ENCODE results near the gene SPTB. TPM values are rescaled to one million over a fixed set of nuclear protein-coding genes. Genes with fewer than 3 reads are reported as not detected.

Gene SPTB
- total RNA-seq, 1 experiment from 2014 or later, result 0.13 TPM

GRCh38 chr14:64732066-64732465 is 147.6 kb downstream of the SPTB start:
- Histone ChIP-seq H3K36me3 (ENCODE audit: control insufficient read depth, insufficient read depth, low read length) (no peaks in the 10 kb centered on the region), H3K9me3 (ENCODE audit: control insufficient read depth, insufficient read depth, low read depth, low read length) (no peaks in the 10 kb centered on the region), H3K4me3 (ENCODE audit: low read depth in 2 of 2, low read length in 2 of 2) (no peak overlapping the region), H3K4me1 (ENCODE audit: control insufficient read depth, insufficient read depth, low read length) (no peaks in the 10 kb centered on the region), H3K27me3 (ENCODE audit: control insufficient read depth, insufficient read depth, low read length) (no peaks in the 10 kb centered on the region), H3K27ac (ENCODE audit: low read length) (no peak overlapping the region)
- DNase-seq (ENCODE audit: low read depth, low spot score), result no peak
- no TSS peak for BruUV-seq (replicated peaks)
- intact Hi-C loops (cut with micrococcal nuclease; ENCODE audit: unreplicated experiment), result no loop called here
- ChIA-PET CTCF (no interaction called here), POLR2A (no interaction called here)
- TF ChIP-seq REST (IDR thresholded peaks at IDR 0.05; ENCODE audit: insufficient read depth in 1 of 2, low read depth in 2 of 2, low read length in 1 of 2) (no peak), CTCF (IDR thresholded peaks at IDR 0.05) (no peak), POLR2AphosphoS5 (IDR thresholded peaks at IDR 0.05; ENCODE audit: low read depth, low read length) (no peak), TCF7L2 (IDR thresholded peaks at IDR 0.05; ENCODE audit: low read depth, low read length) (no peak)
- in situ Hi-C loops (cut with HindIII; ENCODE audit: low pct_unique_long_range_greater_than_20kb, low sequenced_read_pairs), result no loop called here
- ATAC-seq, result no peak

- TF ChIP-seq TCF7L2 (IDR thresholded peaks at IDR 0.05; ENCODE audit: low read depth, low read length), result no peak
- BruUV-seq (replicated peaks), result no TSS peak
- CTCF ChIA-PET, result no interaction called here
- ATAC-seq (no peak), DNase-seq (ENCODE audit: low read depth, low spot score) (no peak)
- in situ Hi-C loops (cut with HindIII; ENCODE audit: low pct_unique_long_range_greater_than_20kb, low sequenced_read_pairs) (no loop called here), intact Hi-C loops (cut with micrococcal nuclease; ENCODE audit: unreplicated experiment) (no loop called here)
- H3K27ac ChIP-seq (ENCODE audit: low read length), result no peak overlapping the region
- POLR2A ChIA-PET, result no interaction called here
- H3K36me3 ChIP-seq (ENCODE audit: control insufficient read depth, insufficient read depth, low read length), result no peaks in the 10 kb centered on the region
- H3K9me3 ChIP-seq (ENCODE audit: control insufficient read depth, insufficient read depth, low read depth, low read length), result no peaks in the 10 kb centered on the region
- H3K4me1 ChIP-seq (ENCODE audit: control insufficient read depth, insufficient read depth, low read length), result peaks cover 4% of the 10 kb centered on the region; the same call in 1 of the 2 replicates
- H3K27me3 ChIP-seq (ENCODE audit: control insufficient read depth, insufficient read depth, low read length), result no peaks in the 10 kb centered on the region
- no peak overlapping the region for H3K4me3 ChIP-seq (ENCODE audit: low read depth in 2 of 2, low read length in 2 of 2)
These were observed 148.5 kb downstream of the SPTB start for GRCh38 chr14:64731141-64731581.

- no peaks in the 10 kb centered on the region for H3K36me3 ChIP-seq (ENCODE audit: control insufficient read depth, insufficient read depth, low read length)
- no TSS peak for BruUV-seq (replicated peaks)
- H3K4me1 ChIP-seq (ENCODE audit: control insufficient read depth, insufficient read depth, low read length), result peaks cover 8% of the 10 kb centered on the region; the same call in 1 of the 2 replicates
- POLR2A ChIA-PET, result no interaction called here
- CTCF ChIA-PET, result no interaction called here
- H3K9me3 ChIP-seq (ENCODE audit: control insufficient read depth, insufficient read depth, low read depth, low read length), result no peaks in the 10 kb centered on the region
- no peak for DNase-seq (ENCODE audit: low read depth, low spot score)
- no peaks in the 10 kb centered on the region for H3K27me3 ChIP-seq (ENCODE audit: control insufficient read depth, insufficient read depth, low read length)
- intact Hi-C loops (cut with micrococcal nuclease; ENCODE audit: unreplicated experiment) (no loop called here), in situ Hi-C loops (cut with HindIII; ENCODE audit: low pct_unique_long_range_greater_than_20kb, low sequenced_read_pairs) (no loop called here)
- no peak for TF ChIP-seq SIN3A (IDR thresholded peaks at IDR 0.05; ENCODE audit: borderline replicate concordance, insufficient read depth, low read depth, low read length)
- TF ChIP-seq REST (IDR thresholded peaks at IDR 0.05; ENCODE audit: insufficient read depth in 1 of 2, low read depth in 2 of 2, low read length in 1 of 2), result no peak
- no peak overlapping the region for H3K4me3 ChIP-seq (ENCODE audit: low read depth in 2 of 2, low read length in 2 of 2)
- H3K27ac ChIP-seq (ENCODE audit: low read length), result no peak overlapping the region
- ATAC-seq, result no peak
These were observed 149.0 kb downstream of the SPTB start for GRCh38 chr14:64730681-64731080.
